WERI-Rb-1 (cell line): Measurements from ENCODE around the gene TGM3.

Experiments
- DNase-seq: peaks from one replicate; pipeline ENCODE4 v3.0.0-alpha.2; 2020
- H3K27ac ChIP-seq: fragments of 250-450 bp; sonication (Bioruptor Pico); 2 replicates; pipeline ENCODE4 v1.5.1; 2020; ENCODE audit warnings: mild to moderate bottlenecking, moderate library complexity
- H3K27me3 ChIP-seq: fragments of 250-450 bp; sonication (Bioruptor Pico); 2 replicates; pipeline ENCODE4 v1.5.1; 2021; ENCODE audit warnings: mild to moderate bottlenecking, low read depth, moderate library complexity; ENCODE audit not compliant: insufficient read depth, severe bottlenecking
- H3K36me3 ChIP-seq: fragments of 250-450 bp; sonication (Bioruptor Pico); 2 replicates; pipeline ENCODE4 v1.5.1; 2020; ENCODE audit warnings: mild to moderate bottlenecking, moderate library complexity
- H3K4me3 ChIP-seq: 2 replicates; pipeline ENCODE4 v1.5.1; 2011; ENCODE audit warnings: low read depth, mild to moderate bottlenecking, control low read depth, low read length
- H3K9me3 ChIP-seq: fragments of 250-450 bp; sonication (Bioruptor Pico); 2 replicates; pipeline ENCODE4 v1.5.1; 2021; ENCODE audit warnings: mild to moderate bottlenecking, moderate library complexity; ENCODE audit not compliant: severe bottlenecking
- TF ChIP-seq, protein P1 (sequence below): IDR thresholded peaks from 2 replicates; pipeline ENCODE4 v1.5.1; 2011; ENCODE audit warnings: low read depth, mild to moderate bottlenecking, control low read depth, inconsistent platforms, low read length

TGM3 gene

DNA sequence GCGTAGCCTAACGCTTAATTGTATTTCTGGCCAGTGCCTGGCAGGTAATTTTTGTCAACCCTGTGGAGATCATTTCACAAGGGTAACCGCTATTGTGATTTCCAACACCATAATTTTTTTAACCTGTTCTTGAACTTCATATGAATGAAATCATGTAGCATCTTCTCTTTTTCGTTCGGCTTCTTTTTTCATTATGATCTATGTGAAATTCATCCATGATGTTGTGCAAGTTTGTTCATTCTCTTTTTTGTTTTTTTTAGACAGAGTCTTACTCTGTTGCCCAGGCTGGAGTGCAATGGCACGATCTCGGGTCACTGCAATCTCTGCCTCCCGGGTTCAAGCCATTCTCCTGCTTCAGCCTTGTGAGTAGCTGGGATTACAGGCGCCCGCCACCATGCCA is 42.5 kb upstream of the TGM3 start:
- Histone ChIP-seq H3K27ac (no peak overlapping the region), H3K4me3 (no peak overlapping the region), H3K9me3 (no peaks in the 10 kb centered on the region), H3K27me3 (peaks cover 3% of the 10 kb centered on the region), H3K36me3 (no peaks in the 10 kb centered on the region)
- no peak for DNase-seq
- TF ChIP-seq, protein P1, sequence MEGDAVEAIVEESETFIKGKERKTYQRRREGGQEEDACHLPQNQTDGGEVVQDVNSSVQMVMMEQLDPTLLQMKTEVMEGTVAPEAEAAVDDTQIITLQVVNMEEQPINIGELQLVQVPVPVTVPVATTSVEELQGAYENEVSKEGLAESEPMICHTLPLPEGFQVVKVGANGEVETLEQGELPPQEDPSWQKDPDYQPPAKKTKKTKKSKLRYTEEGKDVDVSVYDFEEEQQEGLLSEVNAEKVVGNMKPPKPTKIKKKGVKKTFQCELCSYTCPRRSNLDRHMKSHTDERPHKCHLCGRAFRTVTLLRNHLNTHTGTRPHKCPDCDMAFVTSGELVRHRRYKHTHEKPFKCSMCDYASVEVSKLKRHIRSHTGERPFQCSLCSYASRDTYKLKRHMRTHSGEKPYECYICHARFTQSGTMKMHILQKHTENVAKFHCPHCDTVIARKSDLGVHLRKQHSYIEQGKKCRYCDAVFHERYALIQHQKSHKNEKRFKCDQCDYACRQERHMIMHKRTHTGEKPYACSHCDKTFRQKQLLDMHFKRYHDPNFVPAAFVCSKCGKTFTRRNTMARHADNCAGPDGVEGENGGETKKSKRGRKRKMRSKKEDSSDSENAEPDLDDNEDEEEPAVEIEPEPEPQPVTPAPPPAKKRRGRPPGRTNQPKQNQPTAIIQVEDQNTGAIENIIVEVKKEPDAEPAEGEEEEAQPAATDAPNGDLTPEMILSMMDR = no peak

DNA sequence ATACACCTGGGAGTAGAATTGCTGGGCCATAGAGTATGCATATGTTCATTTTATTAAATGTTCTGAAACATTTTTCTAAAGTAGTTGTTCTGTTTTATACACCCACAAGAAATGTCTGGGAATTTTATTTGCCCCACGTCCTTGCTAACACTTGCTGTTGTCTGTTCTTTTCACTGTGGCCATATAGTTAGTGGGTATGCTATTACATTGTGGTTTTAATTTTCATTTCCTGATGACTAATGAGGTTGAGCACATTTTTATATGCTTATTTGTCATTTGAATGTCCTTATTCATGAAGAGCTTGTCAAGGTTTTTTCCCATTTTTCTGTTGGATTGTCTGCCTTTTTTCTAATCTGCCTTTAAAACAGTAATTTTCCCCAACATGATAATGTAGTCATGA is 41.5 kb upstream of the TGM3 start:
- no peak overlapping the region for H3K4me3 ChIP-seq
- H3K27me3 ChIP-seq = peaks cover 3% of the 10 kb centered on the region
- no peak for DNase-seq
- TF ChIP-seq, protein P1 = no peak
- H3K36me3 ChIP-seq = no peaks in the 10 kb centered on the region
- H3K27ac ChIP-seq = no peak overlapping the region
- H3K9me3 ChIP-seq = no peaks in the 10 kb centered on the region

DNA sequence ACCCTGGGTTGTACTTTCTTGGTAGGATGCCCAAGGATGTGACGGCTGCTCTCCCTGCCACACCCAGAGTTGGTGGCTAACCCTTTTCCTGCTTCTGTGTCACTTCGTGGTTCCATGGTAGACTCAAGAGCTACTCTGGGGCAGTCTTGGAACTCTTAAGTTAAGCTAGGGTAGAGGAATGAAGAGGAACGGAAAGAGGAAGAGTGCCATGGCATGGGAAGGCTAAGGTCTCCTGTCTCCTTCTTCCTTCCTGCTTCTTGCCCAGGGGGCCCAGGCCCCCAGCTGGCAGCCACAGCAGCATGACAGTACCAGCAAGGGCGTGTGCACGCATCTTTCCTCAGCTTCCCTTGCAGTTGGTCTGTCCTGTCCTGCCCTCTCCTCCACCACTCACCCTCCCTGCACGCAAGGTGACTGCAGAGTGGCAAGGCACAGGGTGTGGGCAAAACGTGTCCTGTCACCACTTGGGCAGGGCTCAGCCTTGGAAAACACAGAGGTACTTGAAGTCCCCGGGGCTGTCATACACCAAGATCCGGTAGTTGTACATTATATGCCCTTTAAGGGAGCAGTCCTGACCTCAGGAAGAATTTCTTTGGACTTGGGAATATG is 39.8 kb upstream of the TGM3 start:
- TF ChIP-seq, protein P1 = no peak
- DNase-seq = no peak
- Histone ChIP-seq H3K27ac (no peak overlapping the region), H3K27me3 (peaks cover 3% of the 10 kb centered on the region), H3K36me3 (no peaks in the 10 kb centered on the region), H3K9me3 (no peaks in the 10 kb centered on the region), H3K4me3 (no peak overlapping the region)

DNA sequence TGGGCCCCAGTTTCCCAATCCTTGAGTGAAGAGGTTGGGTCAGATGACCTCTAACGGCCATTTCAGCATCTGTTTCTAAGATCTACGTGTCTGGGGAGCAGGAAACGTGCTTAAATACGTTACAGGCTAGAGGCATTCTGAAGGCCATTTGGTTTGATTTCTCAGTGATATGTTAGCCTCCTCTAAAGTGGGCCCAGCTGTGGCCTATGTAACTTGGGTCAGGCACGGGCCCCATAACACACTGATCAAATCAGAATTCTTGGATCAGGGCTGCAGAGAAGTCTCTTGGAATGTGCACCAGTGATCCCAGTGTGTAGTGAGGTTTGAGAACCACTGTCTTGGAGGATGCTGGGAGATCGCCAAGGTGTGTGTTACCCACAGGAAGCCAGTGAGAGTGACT is 36.1 kb upstream of the TGM3 start:
- no peak overlapping the region for H3K27ac ChIP-seq
- H3K36me3 ChIP-seq = no peaks in the 10 kb centered on the region
- no peak for DNase-seq
- peaks cover 3% of the 10 kb centered on the region for H3K27me3 ChIP-seq
- TF ChIP-seq, protein P1 = no peak
- H3K4me3 ChIP-seq = no peak overlapping the region
- no peaks in the 10 kb centered on the region for H3K9me3 ChIP-seq

DNA sequence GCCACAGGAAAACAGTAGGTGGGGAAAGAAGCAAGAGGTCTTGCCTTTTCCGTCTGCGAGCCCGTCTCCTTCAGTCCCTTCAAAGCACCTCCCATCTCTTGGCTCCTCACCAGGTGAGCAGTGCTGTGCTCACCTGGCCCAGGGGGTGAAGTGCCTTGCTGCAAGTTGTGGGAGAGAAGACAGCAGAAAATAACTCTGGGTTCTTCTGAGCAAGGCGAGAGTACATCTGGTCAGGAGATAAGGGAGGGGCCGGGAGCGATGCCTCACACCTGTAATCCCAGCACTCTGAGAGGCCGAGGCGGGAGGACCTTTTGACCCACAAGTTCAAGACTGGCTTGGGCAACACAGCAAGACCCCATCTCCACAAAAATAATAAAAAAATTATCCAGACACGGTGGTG is 35.6 kb upstream of the TGM3 start:
- Histone ChIP-seq H3K36me3 (no peaks in the 10 kb centered on the region), H3K9me3 (no peaks in the 10 kb centered on the region), H3K4me3 (no peak overlapping the region), H3K27me3 (peaks cover 3% of the 10 kb centered on the region), H3K27ac (no peak overlapping the region)
- DNase-seq = no peak
- TF ChIP-seq, protein P1 = no peak

DNA sequence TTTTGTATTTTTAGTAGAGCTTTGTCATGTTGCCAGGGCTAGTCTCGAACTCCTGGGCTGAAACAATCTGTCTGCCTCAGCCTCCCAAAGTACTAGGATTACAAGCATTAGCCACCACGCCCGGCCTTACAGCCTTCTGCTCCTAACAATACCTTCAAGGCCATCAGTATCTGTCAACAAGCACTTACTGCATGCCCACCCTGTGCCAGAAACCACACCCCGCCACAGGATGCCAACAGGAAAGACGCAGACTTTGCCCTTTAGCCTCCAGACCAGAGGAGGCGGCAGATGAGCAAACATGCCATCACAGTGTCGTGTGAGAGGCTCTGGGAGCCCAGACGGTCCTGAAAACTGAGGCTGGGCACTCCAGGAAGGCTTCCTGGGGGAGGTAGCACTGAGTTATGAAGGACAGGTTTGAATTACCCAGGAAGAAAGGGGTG is 34.7 kb upstream of the TGM3 start:
- TF ChIP-seq, protein P1 = no peak
- no peak overlapping the region for H3K27ac ChIP-seq
- H3K4me3 ChIP-seq = no peak overlapping the region
- peaks cover 3% of the 10 kb centered on the region for H3K27me3 ChIP-seq
- no peak for DNase-seq
- H3K9me3 ChIP-seq = no peaks in the 10 kb centered on the region
- H3K36me3 ChIP-seq = no peaks in the 10 kb centered on the region
